GM21423 (cell line): ENCODE measurements around the gene ARMC9.
"Not testable (repeated sequence)": the region's sequence is repeated elsewhere in the genome, so short reads cannot be mapped to it uniquely, and the experiment has no call there.

ENCODE experiments used
- ATAC-seq: cut with Tn5 transposase; IDR thresholded peaks from one replicate; pipeline ENCODE4 v1.9.1; 2021; ENCODE audit warnings: mild to moderate bottlenecking, moderate library complexity; ENCODE audit not compliant: unreplicated experiment

ARMC9 gene

DNA sequence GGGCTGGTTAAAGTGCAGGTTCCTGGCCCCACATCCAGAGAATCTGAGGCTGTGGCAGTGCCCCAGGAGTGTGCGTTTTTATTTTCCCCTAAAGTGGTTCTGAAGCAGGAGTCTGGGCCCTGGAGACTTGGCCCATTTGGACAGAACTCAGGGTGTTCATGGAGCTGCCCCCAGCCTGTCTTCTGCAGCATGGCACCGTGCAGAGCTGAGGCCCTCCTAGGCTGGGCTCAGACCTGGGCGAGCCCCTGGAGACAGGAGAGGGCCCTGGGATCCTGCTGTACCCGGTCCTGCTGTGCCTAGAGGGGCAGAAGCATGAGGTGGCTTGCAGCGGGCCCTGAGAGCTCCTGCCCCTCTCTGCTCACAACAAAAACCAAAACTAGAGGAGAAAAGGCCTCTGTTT lies 138.3 kb downstream of the ARMC9 start:
- no peak for ATAC-seq

GRCh38 chr2:231337807-231338759 lies 139.7 kb downstream of the ARMC9 start:
- ATAC-seq, result no peak

GRCh38 chr2:231339316-231339715 lies 140.9 kb downstream of the ARMC9 start:
- ATAC-seq, result no peak

- ATAC-seq, result no peak
These were observed 142.7 kb downstream of the ARMC9 start for GRCh38 chr2:231341100-231341499.

GRCh38 chr2:231342061-231342711 lies 143.8 kb downstream of the ARMC9 start:
- no peak for ATAC-seq

DNA sequence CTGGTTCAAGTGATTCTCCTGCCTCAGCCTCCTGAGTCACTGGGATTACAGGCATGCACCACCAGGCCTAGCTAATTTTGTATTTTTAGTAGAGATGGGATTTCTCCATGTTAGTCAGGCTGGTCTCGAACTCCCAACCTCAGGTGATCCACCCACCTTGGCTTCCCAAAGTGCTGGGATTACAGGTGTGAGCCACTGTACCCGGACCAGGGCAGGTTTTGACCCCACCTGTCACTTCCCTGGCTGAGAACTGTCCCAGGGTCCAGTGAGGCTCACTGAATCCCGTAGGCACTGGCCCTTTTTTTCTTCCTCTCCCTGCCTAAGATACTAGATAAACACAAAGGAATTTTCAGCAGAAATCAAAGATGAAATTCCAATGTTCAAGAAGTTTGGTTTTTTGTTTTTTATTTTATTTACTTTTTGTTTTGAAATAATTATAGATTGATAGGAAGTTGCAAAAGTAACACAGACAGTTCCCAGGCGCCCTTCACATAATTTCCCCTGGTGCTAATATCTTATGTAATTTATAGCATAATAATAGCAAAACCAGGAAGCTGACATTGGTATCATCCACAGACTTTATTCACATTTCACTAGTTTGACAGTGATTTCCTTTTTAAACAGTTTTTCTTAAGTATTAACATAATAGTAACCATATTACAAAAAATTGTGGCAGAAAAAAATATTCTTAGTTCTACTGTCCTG lies 144.7 kb downstream of the ARMC9 start:
- ATAC-seq, result no peak

GRCh38 chr2:231343988-231344387 lies 145.6 kb downstream of the ARMC9 start:
- no peak for ATAC-seq

GRCh38 chr2:231344851-231345250 lies 146.4 kb downstream of the ARMC9 start:
- no peak for ATAC-seq

DNA sequence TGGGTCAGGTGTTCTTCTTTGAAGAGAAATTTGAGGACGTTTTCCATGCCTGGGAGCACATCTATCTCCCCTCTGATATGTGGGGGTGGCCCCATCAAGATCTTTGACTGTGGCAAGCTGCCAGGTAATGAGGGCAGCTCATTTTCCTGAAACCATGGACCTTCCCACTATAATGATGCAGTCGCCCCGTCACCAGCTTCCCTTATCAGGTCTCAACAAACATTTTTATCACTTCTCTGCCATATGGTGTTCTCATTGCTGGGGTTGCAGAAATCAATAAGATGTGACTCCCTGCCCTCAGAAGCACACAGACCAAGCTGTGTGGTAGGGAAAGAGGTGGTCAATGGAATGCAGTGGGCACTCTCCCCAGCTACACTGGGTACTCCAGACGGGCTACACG lies 148.7 kb downstream of the ARMC9 start:
- ATAC-seq, result no peak

DNA sequence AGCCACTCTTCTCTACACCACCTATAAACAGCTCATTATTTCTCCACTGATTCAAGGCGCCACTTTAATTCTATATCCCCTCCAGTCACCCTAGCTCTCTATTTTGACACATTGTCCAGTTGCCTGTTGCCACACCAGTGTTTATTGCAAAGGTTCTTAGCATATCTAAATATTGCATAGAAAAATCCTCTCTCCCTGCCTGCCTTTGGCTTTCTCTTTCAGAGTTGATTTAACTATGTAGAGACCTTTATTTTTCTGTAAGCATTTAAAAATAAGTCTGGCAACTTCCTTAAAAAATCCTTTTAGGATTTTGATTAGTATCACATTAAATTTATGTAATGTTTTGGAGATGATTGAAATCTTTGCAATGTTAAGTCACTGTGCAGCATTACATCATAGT lies 149.2 kb downstream of the ARMC9 start:
- no peak for ATAC-seq

DNA sequence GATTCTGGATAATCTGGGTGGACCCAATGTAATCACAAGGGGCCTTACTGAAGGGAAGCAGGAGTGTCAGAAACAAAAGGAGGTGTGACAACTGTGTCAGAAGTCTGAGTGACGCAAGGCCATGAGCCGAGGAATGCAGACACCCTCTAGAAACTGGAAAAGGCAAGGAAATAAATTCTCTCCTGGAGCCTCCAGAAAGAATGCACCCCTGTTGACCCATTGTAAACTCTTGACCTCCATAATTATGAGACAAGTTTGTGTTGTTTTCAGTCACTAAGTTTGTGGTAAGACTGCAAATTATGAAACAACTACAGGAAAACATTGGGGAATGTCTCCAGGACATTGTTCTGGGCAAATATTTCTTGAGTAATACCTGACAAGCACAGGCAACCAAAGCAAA lies 149.7 kb downstream of the ARMC9 start:
- no peak for ATAC-seq

- no peak for ATAC-seq
These were observed 150.4 kb downstream of the ARMC9 start for GRCh38 chr2:231348704-231349373.

GRCh38 chr2:231349374-231349735 lies 150.9 kb downstream of the ARMC9 start:
- ATAC-seq, result not testable (repeated sequence)

DNA sequence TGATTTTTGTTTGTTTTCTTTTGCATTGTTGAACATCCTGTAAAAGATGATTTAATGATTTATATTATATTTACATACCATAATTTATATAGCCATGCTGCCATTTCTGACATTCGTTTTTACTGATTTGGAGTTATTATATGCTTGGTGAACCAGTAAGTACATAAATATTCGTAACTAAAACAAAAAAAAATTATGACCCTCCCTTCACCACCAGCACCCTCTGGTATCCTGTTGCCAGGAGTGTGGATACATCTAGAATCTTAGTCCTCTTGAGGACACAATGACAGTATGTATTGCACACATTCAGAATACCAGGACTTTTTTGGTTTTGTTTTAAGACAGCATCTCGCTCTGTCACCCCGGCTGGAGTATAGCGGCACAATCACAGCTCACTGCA lies 153.2 kb downstream of the ARMC9 start:
- ATAC-seq, result no peak

DNA sequence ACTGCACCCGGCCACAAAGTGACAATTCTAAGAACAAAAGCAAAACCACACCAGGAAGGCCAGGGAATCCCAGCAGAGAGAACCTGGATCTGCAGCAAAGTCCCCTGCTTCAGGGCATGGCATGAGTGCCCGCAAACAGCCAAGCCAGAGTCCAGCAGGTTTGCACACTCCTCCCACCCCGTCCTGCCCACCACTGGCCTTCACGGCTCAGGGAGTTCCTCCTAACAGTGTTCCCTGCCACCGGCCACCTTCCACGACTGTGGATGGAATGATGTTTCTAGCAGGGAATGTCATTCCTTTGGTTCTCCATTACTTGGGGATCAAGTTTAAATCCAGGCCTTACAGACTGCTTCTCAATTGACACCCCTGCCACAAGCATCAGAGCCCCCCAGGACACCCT lies 155.0 kb downstream of the ARMC9 start:
- no peak for ATAC-seq

GRCh38 chr2:231355508-231356465 lies 157.4 kb downstream of the ARMC9 start:
- ATAC-seq, result no peak

GRCh38 chr2:231356466-231356844 lies 158.0 kb downstream of the ARMC9 start:
- no peak for ATAC-seq

GRCh38 chr2:231357048-231357447 lies 158.6 kb downstream of the ARMC9 start:
- ATAC-seq, result no peak

DNA sequence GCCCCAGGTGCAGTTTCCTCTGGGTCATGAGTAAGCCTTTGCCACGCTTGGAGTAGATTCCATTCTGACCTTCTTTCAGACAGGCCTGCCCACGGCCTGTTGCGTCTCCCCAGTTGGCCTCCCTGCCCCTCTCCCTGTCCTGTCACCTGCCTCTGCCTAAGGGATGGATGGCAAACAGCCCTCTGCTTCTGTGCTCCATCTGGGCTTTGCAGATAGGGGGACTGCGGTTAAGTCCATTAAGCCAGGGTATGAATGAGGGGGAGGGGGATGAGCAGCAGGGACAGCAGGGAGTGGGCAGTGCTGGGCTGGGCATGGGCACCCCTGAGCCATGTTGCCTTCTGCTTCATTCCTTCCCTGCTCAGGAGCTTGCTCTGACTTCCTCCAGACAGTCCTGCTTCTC lies 159.5 kb downstream of the ARMC9 start:
- ATAC-seq, result no peak

GRCh38 chr2:231359441-231359840 lies 161.0 kb downstream of the ARMC9 start:
- ATAC-seq, result no peak
